NCI-H82 (cell line): ENCODE results near the gene CCDC97.
"Not testable (repeated sequence)": the region's sequence is repeated elsewhere in the genome, so short reads cannot be mapped to it uniquely, and the experiment has no call there.

Experiments used
- DNase-seq: peaks from one replicate; lab custom pipeline; 2025; lab: John Stamatoyannopoulos, UW

CCDC97 gene

GRCh38 chr19:41339936-41340335, 30.0 kb downstream of the CCDC97 start:
- DNase-seq, result no peak

- DNase-seq, result no peak
These were observed 31.9 kb downstream of the CCDC97 start for GRCh38 chr19:41341669-41342490.

- no peak for DNase-seq
These were observed 34.2 kb downstream of the CCDC97 start for GRCh38 chr19:41344162-41344561.

GRCh38 chr19:41346916-41347315, 36.9 kb downstream of the CCDC97 start:
- DNase-seq, result not testable (repeated sequence)

- DNase-seq, result peak; percentile 26
These were observed 40.9 kb downstream of the CCDC97 start for GRCh38 chr19:41350735-41351338.

- peak; percentile 67 for DNase-seq
These were observed 41.6 kb downstream of the CCDC97 start for GRCh38 chr19:41351339-41352245.

GRCh38 chr19:41352279-41352608, 42.3 kb downstream of the CCDC97 start:
- DNase-seq, result no peak

GRCh38 chr19:41352609-41353465, 42.9 kb downstream of the CCDC97 start:
- DNase-seq, result peak; percentile 73

GRCh38 chr19:41353466-41354342, 43.7 kb downstream of the CCDC97 start, which contains the start of gene TGFB1:
Gene TGFB1 (minus strand): TSS chr19:41353922. CDS start chr19:41353044, 878 bp downstream.
- DNase-seq, result peak; percentile 89

GRCh38 chr19:41354343-41354953, 44.5 kb downstream of the CCDC97 start:
- no peak for DNase-seq

- DNase-seq, result no peak
These were observed 45.1 kb downstream of the CCDC97 start for GRCh38 chr19:41355035-41355434.

- no peak for DNase-seq
These were observed 45.8 kb downstream of the CCDC97 start for GRCh38 chr19:41355802-41356201.

GRCh38 chr19:41356984-41357739, 47.2 kb downstream of the CCDC97 start:
- DNase-seq, result no peak

GRCh38 chr19:41357746-41358145, 47.8 kb downstream of the CCDC97 start:
- no peak for DNase-seq

- DNase-seq, result peak; percentile 81
These were observed 49.8 kb downstream of the CCDC97 start for GRCh38 chr19:41359741-41360140.

- no peak for DNase-seq
These were observed 52.3 kb downstream of the CCDC97 start for GRCh38 chr19:41362143-41362847.

GRCh38 chr19:41363371-41363752, 53.4 kb downstream of the CCDC97 start:
- DNase-seq, result no peak

- peak; percentile 99 for DNase-seq
These were observed 54.0 kb downstream of the CCDC97 start, which contains the start of gene B9D2 for GRCh38 chr19:41363753-41364523. Gene B9D2 (minus strand): TSS chr19:41364149. CDS start chr19:41363519, 630 bp downstream.
